Sigmoid colon (tissue), 4 donors: ENCODE measurements around the gene RBM23.

Experiments used
- CTCF ChIP-seq, 4 experiments: fragments of 450-650 bp in 3 of 4; fragments of 200-600 bp in 1 of 4; IDR thresholded peaks; one replicate each; pipeline ENCODE4 v1.5.1; 2016 to 2019; ENCODE audit warnings: antibody characterized with exemption in 4 of 4, mild to moderate bottlenecking in 3 of 4, moderate library complexity in 2 of 4
- EP300 ChIP-seq, 4 donors: sonication (generic); formaldehyde crosslinking; IDR thresholded peaks; one replicate each; pipeline ENCODE4 v1.6.1; 2017; ENCODE audit warnings: antibody characterized with exemption in 4 of 4
- POLR2AphosphoS5 ChIP-seq, 4 donors: sonication (generic); formaldehyde crosslinking; IDR thresholded peaks; one replicate each; pipeline ENCODE4 v1.6.1; 2017; ENCODE audit warnings: antibody characterized with exemption in 4 of 4

- TF ChIP-seq EP300 (IDR thresholded peaks at IDR 0.05): peak in 1 of 4 donors; percentile 7
- TF ChIP-seq POLR2AphosphoS5 (IDR thresholded peaks at IDR 0.05): peak; percentile 33 to 57 (median 49)
- peak; percentile 88 to 97 (median 96) for TF ChIP-seq CTCF (IDR thresholded peaks at IDR 0.05)
Measured at GRCh38 chr14:22872033-22872832, 46.7 kb downstream of the RBM23 start.
